ENCODE results near the gene DYNLT2. TPM values are rescaled to one million over a fixed set of nuclear protein-coding genes. Genes with fewer than 3 reads are reported as not detected.

DYNLT2 gene
- total and polyA plus RNA-seq, 2 of the 13 experiments (the other 11 are each of a cell fraction or from before 2014, with no cell fraction given): 2.1 to 4.3 TPM

- TF ChIP-seq ZFP91 (CRISPR knock-in tag; IDR thresholded peaks at IDR 0.05; ENCODE audit: borderline replicate concordance): no peak
- TF ChIP-seq ZFP62 (CRISPR knock-in tag; IDR thresholded peaks at IDR 0.05): no peak
- no peak for TF ChIP-seq ZNF512 (CRISPR knock-in tag; IDR thresholded peaks at IDR 0.05)
- no peak for TF ChIP-seq ZNF143 (CRISPR knock-in tag; IDR thresholded peaks at IDR 0.05)
- TF ChIP-seq ZNF44 (CRISPR knock-in tag; IDR thresholded peaks at IDR 0.05): peak; percentile 88; the same call in 1 of the 2 replicates
- peak; percentile 6 for TF ChIP-seq RBM22 (optimal IDR thresholded peaks at IDR 0.05; ENCODE audit: low read length)
- TF ChIP-seq KDM5A (IDR thresholded peaks at IDR 0.05; ENCODE audit: borderline replicate concordance, low read length): no peak; the same call in 1 of the 2 replicates
- TF ChIP-seq, protein P1, sequence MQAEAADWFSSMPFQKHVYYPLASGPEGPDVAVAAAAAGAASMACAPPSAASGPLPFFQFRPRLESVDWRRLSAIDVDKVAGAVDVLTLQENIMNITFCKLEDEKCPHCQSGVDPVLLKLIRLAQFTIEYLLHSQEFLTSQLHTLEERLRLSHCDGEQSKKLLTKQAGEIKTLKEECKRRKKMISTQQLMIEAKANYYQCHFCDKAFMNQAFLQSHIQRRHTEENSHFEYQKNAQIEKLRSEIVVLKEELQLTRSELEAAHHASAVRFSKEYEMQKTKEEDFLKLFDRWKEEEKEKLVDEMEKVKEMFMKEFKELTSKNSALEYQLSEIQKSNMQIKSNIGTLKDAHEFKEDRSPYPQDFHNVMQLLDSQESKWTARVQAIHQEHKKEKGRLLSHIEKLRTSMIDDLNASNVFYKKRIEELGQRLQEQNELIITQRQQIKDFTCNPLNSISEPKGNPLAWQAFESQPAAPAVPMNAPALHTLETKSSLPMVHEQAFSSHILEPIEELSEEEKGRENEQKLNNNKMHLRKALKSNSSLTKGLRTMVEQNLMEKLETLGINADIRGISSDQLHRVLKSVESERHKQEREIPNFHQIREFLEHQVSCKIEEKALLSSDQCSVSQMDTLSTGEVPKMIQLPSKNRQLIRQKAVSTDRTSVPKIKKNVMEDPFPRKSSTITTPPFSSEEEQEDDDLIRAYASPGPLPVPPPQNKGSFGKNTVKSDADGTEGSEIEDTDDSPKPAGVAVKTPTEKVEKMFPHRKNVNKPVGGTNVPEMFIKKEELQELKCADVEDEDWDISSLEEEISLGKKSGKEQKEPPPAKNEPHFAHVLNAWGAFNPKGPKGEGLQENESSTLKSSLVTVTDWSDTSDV (CRISPR knock-in tag; IDR thresholded peaks at IDR 0.05): 0 out of 2 replicates have a peak, but pooled peaks have one; percentile 65
- TF ChIP-seq ATAD3A (CRISPR knock-in tag; IDR thresholded peaks at IDR 0.05): 0 out of 2 replicates have a peak, but pooled peaks have one; percentile 22
- 0 out of 2 replicates have a peak, but pooled peaks have one; percentile 32 for TF ChIP-seq AHDC1 (CRISPR knock-in tag; IDR thresholded peaks at IDR 0.05; ENCODE audit: borderline replicate concordance)
- peak; percentile 87 for TF ChIP-seq CREBL2 (CRISPR knock-in tag; IDR thresholded peaks at IDR 0.05; ENCODE audit: borderline replicate concordance)
- TF ChIP-seq ATF1 (CRISPR knock-in tag; IDR thresholded peaks at IDR 0.05): no peak
- peak; percentile 68; the same call in 1 of the 2 replicates for TF ChIP-seq ZNF430 (CRISPR knock-in tag; IDR thresholded peaks at IDR 0.05)
- peak; percentile 95 for TF ChIP-seq ZNF263 (CRISPR knock-in tag; IDR thresholded peaks at IDR 0.05)
These were observed 49.9 kb downstream of the DYNLT2 start (continued) for GRCh38 chr6:169701311-169701953.

Measured in HepG2 (cell line).